ENCODE measurements around the gene ACOD1.
A peak's percentile ranks its signal among the peaks of the same experiment; 100 is the strongest.
"Not testable (repeated sequence)": the region's sequence is repeated elsewhere in the genome, so short reads cannot be mapped to it uniquely, and the experiment has no call there.

Gene ACOD1

DNA sequence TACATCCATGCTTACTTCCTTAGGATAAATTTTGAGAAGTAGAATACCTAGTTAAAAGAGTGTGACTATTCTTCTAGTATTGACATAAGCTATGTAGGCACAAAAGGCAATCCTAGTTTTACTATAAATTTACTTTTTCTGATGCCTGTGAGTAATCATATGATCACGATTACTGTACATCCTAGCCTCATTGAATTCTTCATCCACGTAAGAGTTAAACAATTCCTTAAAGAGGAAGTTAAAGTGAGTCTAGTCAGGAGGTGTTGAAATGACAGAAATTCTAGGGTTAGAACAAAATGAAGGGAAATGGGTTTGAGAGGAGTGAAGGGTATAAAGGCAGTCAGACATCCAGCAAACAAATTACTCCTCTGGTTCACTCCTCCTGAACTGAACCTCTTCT, at the start of gene ACOD1:
ACOD1 (plus strand) TSS at position 363 of the 400 bp plus-strand sequence. CDS start 48 bp downstream, outside the sequence.
- no peak for DNase-seq

DNA sequence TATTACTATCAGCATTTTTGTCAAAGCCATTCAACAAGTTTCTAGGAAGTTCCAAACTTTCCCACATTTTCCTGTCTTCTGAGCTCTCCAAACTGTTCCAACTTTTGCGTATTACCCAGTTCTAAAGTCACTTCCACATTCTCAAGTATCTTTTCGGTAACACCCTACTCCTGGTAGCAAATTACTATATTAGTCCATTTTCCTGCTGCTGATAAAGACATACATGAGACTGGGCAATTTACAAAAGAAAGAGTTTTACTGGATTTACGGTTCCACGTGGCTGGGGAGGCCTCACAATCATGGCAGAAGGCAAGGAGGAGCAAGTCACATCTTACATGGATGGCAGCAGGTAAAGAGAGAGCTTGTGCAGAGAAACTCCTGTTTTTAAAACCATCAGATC, 49.2 kb upstream of the ACOD1 start:
- DNase-seq = not testable (repeated sequence)

DNA sequence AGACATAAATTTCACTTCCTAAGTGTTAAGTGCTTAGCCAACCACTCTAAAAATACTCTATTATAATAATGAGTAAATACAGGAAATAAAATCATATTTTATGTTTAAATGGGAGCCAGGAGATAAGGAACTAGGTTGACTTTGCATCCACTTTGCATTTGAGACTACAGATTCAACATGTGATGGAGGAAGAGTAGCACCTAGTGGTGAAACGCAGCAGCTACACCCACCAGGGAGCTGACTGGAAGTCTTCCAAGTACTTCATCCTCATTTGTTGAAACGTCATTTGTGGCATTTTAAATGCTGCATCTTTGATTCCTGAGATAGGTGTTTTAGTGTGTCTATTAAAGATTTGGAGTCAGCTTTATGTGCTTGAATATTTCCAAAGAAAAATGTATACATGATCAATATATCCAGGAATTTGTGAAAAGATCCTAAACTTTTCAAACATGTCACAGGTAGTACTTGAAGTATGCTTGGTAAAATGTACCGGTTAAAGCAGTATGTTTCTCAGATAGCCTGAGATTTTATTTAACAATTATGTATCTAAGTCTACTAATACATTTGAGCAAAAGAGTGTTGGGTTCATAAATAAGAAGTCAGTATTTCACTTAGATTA, 44.7 kb upstream of the ACOD1 start:
- DNase-seq = peak; percentile 68

- no peak for DNase-seq
These were observed 43.8 kb upstream of the ACOD1 start for GRCh38 chr13:76904507-76904906.

DNA sequence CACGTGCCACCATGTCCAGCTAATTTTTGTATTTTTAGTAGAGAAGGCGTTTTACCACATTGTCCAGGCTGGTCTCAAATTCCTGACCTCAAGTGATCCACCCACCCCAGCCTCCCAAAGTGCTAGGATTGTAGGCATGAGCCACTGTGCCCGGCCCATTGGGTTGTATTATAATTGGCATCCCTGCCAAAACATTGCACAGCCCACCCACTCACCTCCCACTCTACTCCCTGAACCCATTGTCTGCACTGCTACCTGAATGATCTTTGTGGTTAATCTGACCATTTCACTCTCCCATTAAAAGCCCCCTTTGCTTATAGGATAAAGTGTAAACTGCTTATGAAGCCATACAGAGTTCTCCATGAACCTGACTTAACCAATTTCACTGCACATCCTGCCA, 35.8 kb upstream of the ACOD1 start:
- DNase-seq = no peak

DNA sequence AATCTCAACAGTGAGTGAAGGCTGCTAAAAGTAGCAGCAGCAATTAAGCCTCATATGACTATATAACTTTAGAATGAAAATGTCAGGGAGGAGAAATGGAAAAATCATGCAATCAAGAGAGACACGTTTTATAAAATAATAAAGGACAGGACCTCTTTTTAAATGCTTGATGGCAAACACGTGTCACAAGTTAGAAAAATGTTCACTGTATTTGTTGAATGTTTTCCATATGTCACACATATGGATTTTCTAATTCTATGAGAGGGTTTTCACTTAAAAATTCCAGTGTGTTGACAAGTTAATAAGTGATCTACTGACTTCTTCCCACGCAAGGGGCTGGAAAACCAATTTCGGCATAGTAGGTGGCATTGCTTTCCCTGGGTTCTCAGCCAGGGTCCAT, 34.4 kb upstream of the ACOD1 start:
- DNase-seq = no peak

GRCh38 chr13:76917095-76917494, 31.2 kb upstream of the ACOD1 start:
- DNase-seq = no peak

DNA sequence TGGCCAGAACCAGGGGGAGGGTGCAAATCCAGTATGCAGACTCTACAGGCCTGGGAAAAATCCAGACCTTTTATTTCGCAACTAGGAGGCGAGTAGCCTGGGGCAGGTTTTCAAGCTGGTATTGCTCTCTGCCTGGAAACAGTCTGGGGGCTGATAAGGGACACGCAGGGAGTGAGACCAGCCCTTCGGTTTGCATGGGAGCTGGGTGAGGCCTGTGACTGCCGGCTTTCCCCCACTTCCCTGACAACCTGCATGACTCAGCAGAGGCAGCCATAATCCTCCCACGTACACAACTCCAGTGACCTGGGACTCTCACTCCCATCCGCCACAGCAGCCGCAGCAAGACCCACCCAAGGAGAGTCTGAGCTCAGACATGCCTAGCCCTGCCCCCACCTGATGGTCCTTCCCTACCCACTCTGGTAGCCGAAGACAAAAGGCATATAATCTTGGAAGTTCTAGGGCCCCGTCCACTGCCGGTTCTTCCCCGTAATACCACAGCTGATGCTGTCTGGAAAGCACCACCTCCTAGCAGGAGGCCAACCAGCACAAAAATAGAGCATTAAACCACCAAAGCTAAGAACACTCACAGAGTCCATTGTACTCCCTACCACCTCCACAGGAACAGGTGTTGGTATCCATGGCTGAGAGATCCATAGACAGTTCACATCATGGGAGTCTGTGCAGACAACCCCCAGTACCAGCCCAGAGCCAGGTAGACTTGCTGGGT, 30.4 kb upstream of the ACOD1 start:
- not testable (repeated sequence) for DNase-seq

DNA sequence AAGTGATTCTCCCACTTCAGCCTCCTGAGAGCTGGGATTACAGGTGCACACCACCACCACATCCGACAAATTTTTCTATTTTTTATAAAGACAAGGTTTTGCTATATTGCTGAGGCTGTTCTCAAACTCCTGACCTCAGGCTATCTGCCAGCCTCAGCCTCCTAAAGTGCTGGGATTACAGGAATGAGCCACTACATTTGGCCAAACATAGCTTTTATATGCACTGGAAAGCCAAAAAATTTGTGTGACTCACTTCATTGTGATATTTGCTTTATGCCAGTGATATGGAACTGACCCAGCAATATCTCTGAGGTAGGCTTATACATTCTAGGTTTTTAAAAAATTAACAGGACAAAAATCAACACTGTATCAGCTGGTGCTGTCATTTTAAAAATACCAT, 26.8 kb upstream of the ACOD1 start:
- DNase-seq = no peak

- DNase-seq = no peak
These were observed 23.2 kb upstream of the ACOD1 start for GRCh38 chr13:76925115-76925514.

GRCh38 chr13:76927955-76928354, 20.4 kb upstream of the ACOD1 start:
- DNase-seq = no peak

- DNase-seq = no peak
These were observed 19.9 kb upstream of the ACOD1 start for GRCh38 chr13:76928456-76928855.

DNA sequence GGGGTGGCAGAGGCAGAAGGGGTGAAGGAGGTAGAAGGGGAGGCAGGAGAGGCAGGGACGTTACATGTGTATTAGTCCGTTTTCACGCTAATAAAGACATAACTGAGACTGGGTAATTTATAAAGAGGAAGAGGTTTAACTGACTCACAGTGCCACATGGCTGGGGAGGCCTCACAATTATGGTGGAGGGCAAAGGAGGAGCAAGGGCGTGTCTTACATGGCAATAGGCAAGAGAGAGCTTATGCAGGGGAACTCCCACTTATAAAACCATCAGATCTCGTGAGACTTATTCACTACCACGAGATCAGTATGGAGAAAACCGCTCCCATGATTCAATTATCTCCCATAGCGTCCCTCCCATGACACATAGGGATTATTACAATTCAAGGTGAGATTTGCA, 19.0 kb upstream of the ACOD1 start:
- no peak for DNase-seq

- no peak for DNase-seq
These were observed 18.4 kb upstream of the ACOD1 start for GRCh38 chr13:76929851-76930374.

DNA sequence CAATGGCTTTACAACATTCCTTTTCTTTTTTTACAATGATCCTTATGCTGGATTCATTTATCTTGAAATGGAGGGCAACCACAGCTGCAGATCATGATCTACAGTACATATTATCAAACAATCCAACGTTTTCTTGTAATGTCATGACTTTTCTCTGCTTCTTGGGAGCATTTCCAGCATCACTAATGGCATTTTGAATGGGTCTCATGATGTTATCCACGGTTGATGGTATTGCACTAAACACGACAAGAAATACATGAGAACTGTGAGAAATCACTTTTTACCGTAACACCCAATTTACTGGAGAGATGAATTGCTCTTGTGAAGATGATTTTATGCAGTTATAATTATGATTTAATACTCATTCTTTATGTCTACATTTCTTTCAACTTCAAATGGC, 16.2 kb upstream of the ACOD1 start:
- no peak for DNase-seq

DNA sequence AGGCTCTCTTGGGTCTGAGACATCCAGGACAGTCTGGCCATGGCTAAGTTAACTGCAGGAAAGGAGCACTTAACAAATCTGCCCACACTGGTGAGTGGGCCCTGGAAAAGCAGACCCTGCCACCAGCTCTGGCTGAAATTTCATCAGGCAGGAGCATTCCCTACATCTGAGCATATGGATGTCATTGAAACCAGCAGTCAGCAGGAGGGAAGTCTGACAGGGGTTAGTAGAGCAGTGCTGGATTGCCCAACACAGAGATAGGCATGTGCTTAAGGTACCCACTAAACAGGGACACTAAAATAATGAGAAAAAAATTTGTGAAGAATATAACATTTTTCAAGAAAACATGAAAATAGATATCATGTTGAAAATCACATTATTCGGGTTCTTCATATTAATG, 13.6 kb upstream of the ACOD1 start:
- no peak for DNase-seq

GRCh38 chr13:76936763-76937162, 11.5 kb upstream of the ACOD1 start:
- no peak for DNase-seq

- DNase-seq = peak; percentile 68
These were observed 11.0 kb upstream of the ACOD1 start for GRCh38 chr13:76937281-76937820.

GRCh38 chr13:76939215-76939614, 9.1 kb upstream of the ACOD1 start:
- no peak for DNase-seq

DNA sequence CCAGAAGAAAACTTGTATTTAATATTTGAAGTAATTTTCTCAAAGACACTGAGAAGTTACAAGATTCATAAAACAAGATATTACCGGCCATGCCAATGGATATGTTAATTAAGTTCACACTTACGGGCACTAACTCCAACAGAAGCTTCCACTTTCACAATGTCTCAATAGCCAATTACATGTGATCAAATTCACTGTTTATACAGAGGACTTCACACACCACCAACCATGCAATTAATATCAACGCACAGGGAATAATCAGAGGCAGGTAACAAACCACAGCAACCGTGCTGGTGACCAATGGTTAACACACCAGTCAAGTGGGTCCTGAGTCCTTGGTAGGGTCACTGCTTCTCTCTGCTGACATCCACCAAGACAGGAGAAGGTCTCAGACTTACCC, 5.9 kb upstream of the ACOD1 start:
- no peak for DNase-seq

DNA sequence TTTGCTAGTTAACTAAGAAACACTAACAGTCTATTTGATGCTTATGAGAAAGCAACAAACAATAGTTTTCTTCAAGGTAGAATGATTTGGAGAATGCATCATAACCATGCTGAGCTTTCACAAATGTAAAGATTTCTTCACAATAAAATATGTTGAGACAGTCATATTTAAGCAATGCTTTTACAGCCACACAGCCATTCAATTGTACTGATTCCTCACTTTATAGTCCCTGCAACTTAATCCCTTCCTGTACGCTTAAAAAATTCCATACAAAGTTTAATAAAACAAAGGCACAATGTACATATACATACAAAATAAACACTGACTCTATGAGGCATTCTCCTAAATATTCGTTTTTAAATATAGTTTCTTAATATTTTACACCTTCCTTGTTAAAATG, 4.7 kb upstream of the ACOD1 start:
- DNase-seq = no peak

GRCh38 chr13:76944456-76944855, 3.9 kb upstream of the ACOD1 start:
- no peak for DNase-seq

DNA sequence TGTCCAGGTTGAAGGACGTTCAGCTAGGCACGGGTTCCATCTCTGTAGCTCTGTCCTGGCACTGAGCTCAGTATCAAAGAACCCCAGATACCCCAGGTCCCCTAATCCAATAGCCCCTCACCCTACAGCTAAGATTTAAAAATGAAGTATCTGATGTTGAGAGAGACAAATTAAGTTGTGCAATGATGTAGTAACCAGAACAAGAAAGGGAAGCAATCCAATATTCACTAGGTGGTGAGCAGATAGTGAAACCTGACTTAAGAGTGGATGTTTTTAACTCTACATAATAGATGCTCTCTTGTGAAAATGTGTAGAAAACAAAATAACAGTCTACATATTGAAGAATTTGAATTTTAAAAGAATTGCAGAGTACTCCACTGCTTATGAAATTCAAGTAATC, 1.8 kb downstream of the ACOD1 start:
- DNase-seq = no peak

DNA sequence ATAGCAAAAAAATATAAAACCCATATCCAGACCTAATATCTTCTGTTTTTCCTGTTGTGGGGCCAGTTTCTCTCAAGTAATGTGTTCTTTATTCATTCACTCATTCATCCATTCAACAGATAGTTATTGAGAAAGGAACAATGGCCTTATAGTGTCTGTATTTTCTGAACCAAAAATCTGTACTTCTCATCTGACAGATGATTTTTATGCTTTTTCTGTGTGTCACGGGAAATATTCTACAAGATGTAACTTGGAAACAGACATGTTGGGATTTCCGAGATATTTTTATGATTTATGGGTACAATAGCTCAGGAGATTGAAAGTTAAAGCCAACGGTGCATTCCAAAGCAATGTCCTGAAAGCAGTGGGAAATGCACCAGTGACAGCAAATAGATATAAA, 5.7 kb downstream of the ACOD1 start:
- no peak for DNase-seq

Measured in right hindlimb (tissue), 1 donor.